ENCODE measurements around the gene PTCH2.

Gene PTCH2

DNA sequence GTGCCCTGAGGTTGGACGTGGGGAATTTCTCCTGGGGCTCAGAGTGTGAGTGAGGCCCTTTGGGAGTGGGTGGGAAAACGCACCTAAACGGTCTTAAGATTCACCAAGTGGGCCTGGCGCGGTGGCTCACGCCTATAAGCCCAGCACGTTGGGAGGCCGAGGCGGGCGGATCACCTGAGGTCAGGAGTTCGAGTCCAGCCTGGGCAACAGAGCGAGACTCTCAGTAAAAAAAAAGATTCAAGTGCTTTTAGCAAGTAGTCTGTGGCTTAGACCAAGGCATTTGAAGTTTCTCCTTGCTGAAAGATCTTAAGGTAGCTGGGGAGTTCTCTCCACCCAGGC, 66.4 kb downstream of the PTCH2 start:
- no peak for DNase-seq

DNA sequence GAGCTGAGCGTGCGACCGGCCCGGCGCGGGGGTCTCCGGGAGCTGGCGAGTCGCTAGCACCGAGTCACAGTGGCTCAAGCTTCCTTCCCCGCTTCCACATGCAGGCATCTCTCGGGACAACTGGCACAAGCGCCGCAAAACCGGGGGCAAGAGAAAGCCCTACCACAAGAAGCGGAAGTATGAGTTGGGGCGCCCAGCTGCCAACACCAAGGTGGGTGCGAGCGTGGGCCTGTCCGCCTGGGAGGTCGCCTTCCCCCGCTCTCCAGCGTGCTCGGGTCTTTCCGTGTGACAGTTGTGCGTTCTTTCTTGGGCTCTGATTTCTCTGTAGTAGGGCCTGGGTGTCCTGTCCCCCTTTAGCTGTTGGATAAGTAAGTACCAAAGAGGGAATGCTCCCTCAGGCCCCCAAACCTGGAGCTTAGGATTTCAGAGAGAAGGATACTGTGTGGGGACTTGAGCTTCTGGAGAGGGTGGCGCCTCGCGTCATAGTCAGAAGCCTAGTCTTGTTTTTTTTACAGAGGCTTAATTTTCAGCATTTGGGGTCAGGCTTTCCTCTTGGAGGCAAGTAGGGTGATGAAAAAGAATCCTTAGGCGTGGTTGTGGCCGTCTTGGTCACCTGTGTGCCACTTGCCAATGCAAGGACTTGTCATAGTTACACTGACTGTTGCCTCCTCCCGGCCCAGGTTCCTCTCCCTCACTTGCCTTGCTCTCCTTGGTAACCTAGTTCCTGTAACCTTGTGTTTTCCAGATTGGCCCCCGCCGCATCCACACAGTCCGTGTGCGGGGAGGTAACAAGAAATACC, 66.9 kb downstream of the PTCH2 start:
- DNase-seq = no peak

DNA sequence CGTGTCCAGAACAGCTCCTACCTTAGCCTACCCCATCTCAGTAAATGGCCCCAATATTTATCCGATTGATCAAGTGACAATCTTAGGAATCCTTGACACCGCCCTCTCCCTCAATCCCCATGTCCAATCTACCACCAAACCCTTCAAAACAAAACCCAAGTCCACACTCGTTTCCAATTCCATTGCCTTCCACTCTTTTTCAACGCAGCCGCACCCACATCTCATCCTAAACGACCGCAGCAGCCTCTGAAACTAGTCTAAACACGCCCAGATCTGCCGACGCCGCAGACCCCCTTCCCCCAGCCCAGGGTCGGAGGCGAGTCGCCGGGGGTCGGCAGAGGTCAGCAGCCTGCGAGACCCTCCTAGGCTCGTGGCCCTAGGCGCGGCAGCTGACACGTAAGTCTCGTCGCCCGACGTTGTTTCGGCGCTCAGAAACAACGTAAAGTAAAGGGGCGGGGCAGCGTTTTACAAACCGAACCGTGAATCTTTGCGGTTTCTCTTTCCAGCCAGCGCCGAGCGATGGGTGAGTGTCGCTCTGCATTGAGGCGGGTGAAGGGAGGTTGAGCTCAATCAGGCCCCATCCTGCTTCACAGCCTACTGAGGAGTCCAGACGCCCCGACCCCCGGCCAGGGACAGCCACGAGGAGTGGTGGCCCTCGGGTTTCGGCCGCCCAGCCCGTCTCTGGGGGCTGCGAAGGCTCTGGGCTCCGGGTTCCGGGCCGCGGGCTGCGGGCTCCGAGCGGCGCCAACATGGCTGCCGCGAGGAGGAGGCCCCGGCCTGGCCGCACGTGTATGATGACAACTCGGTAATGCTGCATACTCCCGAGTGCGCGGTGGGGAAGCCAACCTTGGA, 67.7 kb downstream of the PTCH2 start, which contains the start of gene RPS8:
Gene RPS8 (plus strand): TSS at position 463 of the 852 bp plus-strand sequence. CDS start 57 bp downstream, at position 520.
- peak; percentile 97 for DNase-seq
